NT2/D1 (cell line): ENCODE data around the gene MAP6.

Source experiments
- DNase-seq: peaks from one replicate; pipeline ENCODE4 v3.0.0-alpha.2; 2011; ENCODE audit warnings: low read depth, low spot score
- H3K27me3 ChIP-seq: 2 replicates; pipeline ENCODE4 v1.6.0; 2011; ENCODE audit warnings: mild to moderate bottlenecking; ENCODE audit not compliant: insufficient read length, insufficient read depth
- H3K36me3 ChIP-seq: 2 replicates; pipeline ENCODE4 v1.6.1; 2011; ENCODE audit warnings: mild to moderate bottlenecking, low read length, mixed read lengths; ENCODE audit not compliant: insufficient read depth, insufficient read length
- H3K4me1 ChIP-seq: 2 replicates; pipeline ENCODE4 v1.5.1; 2011; ENCODE audit not compliant: insufficient read depth, insufficient read length
- H3K4me3 ChIP-seq: 2 replicates; pipeline ENCODE4 v1.5.1; 2011; ENCODE audit warnings: low read depth; ENCODE audit not compliant: insufficient read length
- H3K9ac ChIP-seq: 2 replicates; pipeline ENCODE4 v1.6.0; 2011; ENCODE audit warnings: low read depth; ENCODE audit not compliant: insufficient read length
- H3K9me3 ChIP-seq: 2 replicates; pipeline ENCODE4 v1.5.1; 2011; ENCODE audit warnings: mild to moderate bottlenecking, low read length; ENCODE audit not compliant: insufficient read depth
- SUZ12 ChIP-seq: IDR thresholded peaks from 2 replicates; pipeline ENCODE4 v1.6.1; 2011; ENCODE audit not compliant: insufficient read length, insufficient read depth; ENCODE audit errors: extremely low read depth
- YY1 ChIP-seq: IDR thresholded peaks from 2 replicates; pipeline ENCODE4 v1.6.1; 2011; ENCODE audit not compliant: insufficient read length, insufficient read depth
- ZNF274 ChIP-seq: IDR thresholded peaks from 2 replicates; pipeline ENCODE4 v1.6.1; 2011; ENCODE audit warnings: mild to moderate bottlenecking, low read depth, low read length

The MAP6 gene

DNA sequence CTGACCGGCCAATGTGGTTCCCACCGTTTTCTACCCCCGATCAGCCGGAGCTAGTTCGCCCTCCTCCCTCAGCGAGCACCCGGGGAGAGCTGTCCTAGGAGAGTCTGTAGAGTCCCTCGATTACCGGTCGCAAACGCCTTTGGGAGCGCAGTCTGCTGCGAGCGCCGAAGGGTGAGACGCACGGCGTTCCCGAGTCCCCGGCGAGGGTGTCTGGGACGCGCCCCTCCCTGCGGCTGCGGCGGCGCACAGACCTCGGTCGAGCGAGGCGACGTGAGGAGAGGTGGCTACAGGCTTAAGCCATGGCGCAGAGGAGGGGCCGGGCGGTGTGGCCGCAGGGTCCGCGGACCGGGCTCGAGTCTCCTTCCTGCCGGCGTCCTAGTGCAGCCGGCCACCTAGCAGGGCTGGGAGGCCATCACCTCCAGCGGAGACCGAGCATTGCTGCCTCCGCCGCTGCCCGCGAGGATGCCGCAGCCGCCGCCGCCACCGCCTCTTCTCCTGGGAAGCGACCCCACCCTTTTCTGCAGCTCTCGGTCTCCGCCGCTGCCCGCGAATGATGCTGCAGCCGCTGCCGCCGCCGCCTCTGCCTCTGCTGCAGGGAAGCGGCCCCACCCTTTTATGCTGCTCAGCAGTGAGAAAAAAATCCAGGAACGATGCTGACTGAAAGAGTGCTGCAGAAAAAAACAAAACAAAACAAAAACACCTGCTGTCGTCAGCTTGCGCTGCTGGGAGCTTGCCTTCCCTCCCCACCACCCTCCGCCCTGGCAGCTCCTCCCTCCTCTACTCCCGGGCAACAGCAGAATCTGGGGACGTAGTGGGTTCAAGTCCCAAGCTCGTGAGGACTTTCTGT is at the start of gene MAP6:
TSS of gene MAP6 (minus strand) at position 588 of the 847 bp plus-strand sequence. CDS start 669 bp downstream, outside the sequence.
- H3K27me3 ChIP-seq, result peaks cover 83% of the 10 kb centered on the region
- H3K4me3 ChIP-seq, result peak within 1 kb of the TSS; percentile 28
- peaks cover 6% of the 10 kb centered on the region for H3K4me1 ChIP-seq
- H3K36me3 ChIP-seq, result no peaks in the 10 kb centered on the region
- H3K9ac ChIP-seq, result no peak within 1 kb of the TSS
- peak; percentile 33 for DNase-seq
- no peak for TF ChIP-seq SUZ12
- TF ChIP-seq ZNF274, result no peak
- TF ChIP-seq YY1, result no peak
- H3K9me3 ChIP-seq, result 0 out of 2 replicates have a peak, but pooled peaks cover under 1% of the 10 kb centered on the region

DNA sequence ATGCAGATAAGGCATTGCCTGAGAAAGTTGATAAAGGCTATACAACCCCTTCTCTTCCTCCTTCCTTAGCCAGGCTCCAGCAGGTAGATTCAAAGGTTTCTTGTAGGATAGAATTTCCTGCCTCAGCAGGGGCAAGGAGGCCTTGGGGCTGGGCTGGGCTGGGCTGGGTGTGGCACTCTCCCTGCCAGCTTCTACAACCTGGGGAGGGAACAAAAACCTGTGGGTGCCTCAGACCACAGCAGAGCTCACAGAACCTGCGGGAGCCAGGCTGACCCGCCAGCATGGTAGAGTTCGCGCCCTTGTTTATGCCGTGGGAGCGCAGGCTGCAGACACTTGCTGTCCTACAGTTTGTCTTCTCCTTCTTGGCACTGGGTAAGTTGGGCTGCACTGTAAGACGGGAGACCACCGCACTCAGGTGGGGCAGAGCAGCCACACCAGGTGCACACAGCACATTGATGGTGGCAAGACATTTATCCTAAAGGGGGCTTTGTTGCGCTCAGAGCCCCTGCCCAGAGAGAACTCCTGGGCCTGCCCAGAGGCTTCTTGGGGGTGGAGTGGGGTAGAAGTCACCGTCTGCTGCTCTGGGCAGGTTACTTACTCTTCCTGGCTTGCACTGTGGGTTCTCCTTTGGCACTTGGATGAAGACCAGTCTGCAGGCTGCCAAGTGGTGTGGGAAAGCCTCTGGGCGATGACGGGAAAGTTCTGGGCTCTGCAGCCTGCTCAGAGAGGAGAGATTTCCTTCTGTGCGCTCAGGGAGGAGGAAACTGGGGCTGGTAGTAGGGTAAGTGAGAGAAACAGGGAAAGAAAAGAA is 49.0 kb upstream of the MAP6 start, which contains the start of gene MOGAT2:
TSS of gene MOGAT2 (plus strand) at position 231 of the 811 bp plus-strand sequence. CDS start at position 282, 51 bp downstream.
- Histone ChIP-seq H3K4me3 (no peak within 1 kb of the TSS), H3K4me1 (peaks cover 14% of the 10 kb centered on the region), H3K9me3 (no peaks in the 10 kb centered on the region), H3K36me3 (no peaks in the 10 kb centered on the region), H3K27me3 (peaks cover 20% of the 10 kb centered on the region), H3K9ac (no peak within 1 kb of the TSS)
- TF ChIP-seq YY1 (no peak), SUZ12 (no peak), ZNF274 (no peak)
- DNase-seq, result no peak

- Histone ChIP-seq H3K27me3 (peaks cover 20% of the 10 kb centered on the region), H3K36me3 (no peaks in the 10 kb centered on the region), H3K4me1 (peaks cover 4% of the 10 kb centered on the region), H3K4me3 (no peak overlapping the region), H3K9ac (no peak overlapping the region), H3K9me3 (no peaks in the 10 kb centered on the region)
- no peak for TF ChIP-seq ZNF274
- TF ChIP-seq SUZ12, result no peak
- TF ChIP-seq YY1, result no peak
- DNase-seq, result peak; percentile 15
Measured at GRCh38 chr11:75716659-75717058, 47.8 kb upstream of the MAP6 start.

- Histone ChIP-seq H3K4me1 (peaks cover 4% of the 10 kb centered on the region), H3K4me3 (no peak overlapping the region), H3K27me3 (peaks cover 20% of the 10 kb centered on the region), H3K36me3 (no peaks in the 10 kb centered on the region), H3K9ac (no peak overlapping the region), H3K9me3 (no peaks in the 10 kb centered on the region)
- DNase-seq, result no peak
- TF ChIP-seq YY1 (no peak), SUZ12 (no peak), ZNF274 (no peak)
Measured at GRCh38 chr11:75715688-75716087, 46.9 kb upstream of the MAP6 start.

GRCh38 chr11:75714211-75714610 is 45.4 kb upstream of the MAP6 start:
- Histone ChIP-seq H3K4me1 (no peaks in the 10 kb centered on the region), H3K9ac (no peak overlapping the region), H3K9me3 (no peaks in the 10 kb centered on the region; the same call in 1 of the 2 replicates), H3K27me3 (peaks cover 13% of the 10 kb centered on the region), H3K36me3 (no peaks in the 10 kb centered on the region), H3K4me3 (no peak overlapping the region)
- TF ChIP-seq ZNF274 (no peak), SUZ12 (no peak), YY1 (no peak)
- no peak for DNase-seq

- no peak for TF ChIP-seq SUZ12
- no peak for TF ChIP-seq ZNF274
- TF ChIP-seq YY1, result no peak
- Histone ChIP-seq H3K36me3 (no peaks in the 10 kb centered on the region), H3K9ac (no peak overlapping the region), H3K9me3 (peaks cover 7% of the 10 kb centered on the region; the same call in 1 of the 2 replicates), H3K27me3 (peaks cover 6% of the 10 kb centered on the region), H3K4me3 (no peak overlapping the region), H3K4me1 (no peaks in the 10 kb centered on the region)
- DNase-seq, result peak; percentile 70
Measured at GRCh38 chr11:75706260-75706729, 37.5 kb upstream of the MAP6 start.

DNA sequence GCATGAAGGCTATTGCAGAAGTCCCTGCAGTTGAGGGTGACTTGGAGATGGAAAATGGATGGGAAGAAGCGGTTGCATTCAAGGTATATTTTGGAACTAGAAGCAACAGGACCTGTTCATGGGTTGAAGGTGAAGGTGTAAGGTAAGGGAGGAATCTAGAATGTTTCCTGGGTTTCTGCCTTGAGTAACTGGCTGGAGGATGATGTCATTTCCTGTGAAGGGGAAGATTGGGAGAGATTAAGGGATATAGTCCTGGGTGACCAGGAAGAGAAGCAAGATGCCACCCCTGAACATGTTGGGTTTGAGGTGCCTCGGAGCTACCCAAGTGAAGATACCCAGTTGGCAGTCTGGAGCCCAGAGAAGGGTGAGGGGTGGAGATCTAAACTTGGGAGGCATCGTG is 36.7 kb upstream of the MAP6 start:
- H3K9ac ChIP-seq, result no peak overlapping the region
- peaks cover 6% of the 10 kb centered on the region for H3K27me3 ChIP-seq
- H3K4me3 ChIP-seq, result no peak overlapping the region
- TF ChIP-seq ZNF274, result no peak
- no peak for TF ChIP-seq SUZ12
- TF ChIP-seq YY1, result no peak
- H3K9me3 ChIP-seq, result peaks cover 7% of the 10 kb centered on the region; the same call in 1 of the 2 replicates
- H3K4me1 ChIP-seq, result no peaks in the 10 kb centered on the region
- no peaks in the 10 kb centered on the region for H3K36me3 ChIP-seq
- no peak for DNase-seq
